ENCODE measurements around the gene CHST2. TPM values are rescaled to one million over a fixed set of nuclear protein-coding genes. Genes with fewer than 3 reads are reported as not detected.

CHST2 gene
- total RNA-seq, 1 experiment from 2014 or later: 1.7 TPM

DNA sequence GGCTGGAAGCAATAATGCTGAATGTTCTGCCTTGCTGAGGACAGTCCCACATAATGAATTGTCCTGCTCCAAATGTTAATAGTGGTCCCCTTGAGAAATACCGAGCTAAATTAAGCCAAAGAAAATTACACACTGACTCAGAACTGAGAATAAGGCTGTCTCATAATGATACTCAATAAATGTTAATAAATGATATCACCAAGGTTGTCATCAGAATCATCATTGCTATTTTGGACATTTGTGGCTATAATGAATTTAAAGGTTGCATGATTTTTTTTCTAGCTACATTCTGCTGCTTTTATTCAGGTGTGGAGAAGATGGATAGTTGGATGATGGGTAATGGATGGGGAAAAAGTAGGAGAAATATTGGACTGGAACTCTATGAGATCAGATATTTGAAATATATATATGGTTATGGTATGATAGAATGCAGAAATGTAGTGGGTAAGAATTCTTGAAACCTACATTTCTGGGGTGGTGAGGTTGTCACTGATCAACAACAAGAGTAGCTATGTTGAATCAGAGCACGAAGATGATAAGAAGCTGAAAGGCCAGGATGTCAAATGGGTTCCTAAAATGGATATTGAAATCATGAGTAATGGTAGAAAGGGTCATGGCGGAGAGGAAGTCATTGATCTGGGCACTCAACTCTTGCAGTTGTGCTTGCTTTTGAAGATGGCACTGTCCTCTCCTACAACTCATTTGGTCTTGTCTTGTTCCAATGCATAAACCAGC, 12.8 kb downstream of the CHST2 start:
- intact Hi-C loops (cut with micrococcal nuclease): no loop called here

DNA sequence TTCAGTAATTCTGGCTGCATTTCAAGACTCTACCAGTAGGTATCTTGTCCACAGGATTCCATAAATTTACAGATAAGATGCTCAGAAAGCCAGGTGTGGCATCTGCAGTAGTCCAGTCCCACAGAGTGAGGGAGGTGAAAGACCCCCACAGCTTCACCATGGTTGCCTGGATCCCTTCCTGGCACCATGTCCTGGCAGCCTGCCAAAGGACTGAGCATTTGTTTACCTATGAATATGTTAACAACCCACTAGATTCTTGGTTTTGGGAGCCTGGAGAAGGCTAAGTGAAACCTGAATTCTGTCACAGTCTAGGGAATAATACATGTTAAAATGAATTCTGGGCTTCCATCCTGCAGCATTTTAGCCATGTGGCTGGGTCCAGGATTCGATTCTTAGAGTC, 14.9 kb downstream of the CHST2 start:
- Histone ChIP-seq H3K4me1 (ENCODE audit: control insufficient read depth in 1 of 2, insufficient read depth in 2 of 2, low read length in 2 of 2) (peaks cover 4 to 16% of the 10 kb centered on the region in 2 experiments; a peak in 3 of 4 replicates), H2AFZ (ENCODE audit: low read depth, low read length, poor library complexity, severe bottlenecking) (no peak overlapping the region), H3K36me3 (ENCODE audit: control insufficient read depth in 1 of 2, insufficient read depth in 2 of 2, low read length in 2 of 2) (no peaks in the 10 kb centered on the region), H3K9me2 (ENCODE audit: insufficient read depth) (no peaks in the 10 kb centered on the region), H3K27ac (ENCODE audit: low read depth, low read length) (no peak overlapping the region), H4K20me1 (ENCODE audit: insufficient read depth) (no peaks in the 10 kb centered on the region), H3K27me3 (ENCODE audit: insufficient read depth, low read length) (no peaks in the 10 kb centered on the region; the same call in none of the 2 replicates), H3K9me3 (ENCODE audit: control insufficient read depth in 1 of 2, insufficient read depth in 1 of 2, low read depth in 1 of 2, low read length in 2 of 2) (no peaks in the 10 kb centered on the region), H3K4me3 (replicated peaks in 1 of 2; ENCODE audit: low read depth in 1 of 2, low read length in 2 of 2) (no peak overlapping the region), H3K4me2 (ENCODE audit: low read length) (no peak overlapping the region), H3K9ac (ENCODE audit: low read length) (no peak overlapping the region), H3K79me2 (ENCODE audit: insufficient read depth, low read length) (no peaks in the 10 kb centered on the region)
- RAD21 ChIA-PET (ENCODE audit: low non-redundant PET in 1 of 2, low total read pairs in 2 of 2, uncharacterized antibody in 2 of 2, unreplicated experiment in 2 of 2): no interaction called here
- BruUV-seq (replicated peaks): no TSS peak
- DNase-seq (ENCODE audit: low read depth, low spot score): no peak
- CTCF ChIA-PET: no interaction called here
- no peak for ATAC-seq
- intact Hi-C loops (cut with micrococcal nuclease): no loop called here
- POLR2A ChIA-PET: no interaction called here
- TF ChIP-seq ELF1 (IDR thresholded peaks at IDR 0.05; ENCODE audit: borderline replicate concordance, low read depth) (no peak), SRF (IDR thresholded peaks at IDR 0.05; ENCODE audit: low read depth) (no peak), RAD21 (IDR thresholded peaks at IDR 0.05; ENCODE audit: low read depth) (no peak), POLR2A (IDR thresholded peaks at IDR 0.05; ENCODE audit: borderline replicate concordance, extremely low read depth, insufficient read depth, insufficient read length) (no peak), CEBPB (IDR thresholded peaks at IDR 0.05; ENCODE audit: low read depth) (no peak), YY1 (IDR thresholded peaks at IDR 0.05; ENCODE audit: extremely low read depth, insufficient replicate concordance, low read depth, low read length) (no peak), TCF7L2 (IDR thresholded peaks at IDR 0.05; ENCODE audit: borderline replicate concordance, extremely low read depth, insufficient read depth, insufficient read length) (no peak), POLR2AphosphoS5 (IDR thresholded peaks at IDR 0.05; ENCODE audit: low read depth, low read length) (no peak), EZH2 (IDR thresholded peaks at IDR 0.05) (no peak), SIN3A (IDR thresholded peaks at IDR 0.05; ENCODE audit: low read depth) (no peak), ZBTB33 (IDR thresholded peaks at IDR 0.05; ENCODE audit: extremely low read depth, insufficient replicate concordance, low read length) (no peak), JUND (IDR thresholded peaks at IDR 0.05) (no peak), ZFX (IDR thresholded peaks at IDR 0.05) (no peak)
- TF ChIP-seq, protein P1, sequence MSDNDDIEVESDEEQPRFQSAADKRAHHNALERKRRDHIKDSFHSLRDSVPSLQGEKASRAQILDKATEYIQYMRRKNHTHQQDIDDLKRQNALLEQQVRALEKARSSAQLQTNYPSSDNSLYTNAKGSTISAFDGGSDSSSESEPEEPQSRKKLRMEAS (IDR thresholded peaks at IDR 0.05): no peak

More for the DNA sequence above, 12.8 kb downstream of the CHST2 start:
- ATAC-seq: no peak
- H3K9me3 ChIP-seq (ENCODE audit: control insufficient read depth in 1 of 2, insufficient read depth in 1 of 2, low read depth in 1 of 2, low read length in 2 of 2): no peaks in the 10 kb centered on the region
- no peak overlapping the region for H3K9ac ChIP-seq (ENCODE audit: low read length)
- no peak overlapping the region for H3K27ac ChIP-seq (ENCODE audit: low read depth, low read length)
- H2AFZ ChIP-seq (ENCODE audit: low read depth, low read length, poor library complexity, severe bottlenecking): no peak overlapping the region
- RAD21 ChIA-PET (ENCODE audit: low non-redundant PET in 1 of 2, low total read pairs in 2 of 2, uncharacterized antibody in 2 of 2, unreplicated experiment in 2 of 2): no interaction called here
- no TSS peak for BruUV-seq (replicated peaks)
- H3K36me3 ChIP-seq (ENCODE audit: control insufficient read depth in 1 of 2, insufficient read depth in 2 of 2, low read length in 2 of 2): no peaks in the 10 kb centered on the region
- DNase-seq (ENCODE audit: low read depth, low spot score): no peak
- H4K20me1 ChIP-seq (ENCODE audit: insufficient read depth): no peaks in the 10 kb centered on the region
- CTCF ChIA-PET: no interaction called here
- TF ChIP-seq FOSL1 (IDR thresholded peaks at IDR 0.05; ENCODE audit: low read depth) (no peak), POLR2A (IDR thresholded peaks at IDR 0.05; ENCODE audit: borderline replicate concordance, extremely low read depth, insufficient read depth, insufficient read length) (no peak), EZH2 (IDR thresholded peaks at IDR 0.05) (no peak), CBX3 (IDR thresholded peaks at IDR 0.05; ENCODE audit: low read depth) (no peak), ZFX (IDR thresholded peaks at IDR 0.05) (no peak), CEBPB (IDR thresholded peaks at IDR 0.05; ENCODE audit: low read depth) (no peak), POLR2AphosphoS5 (IDR thresholded peaks at IDR 0.05; ENCODE audit: low read depth, low read length) (no peak), YY1 (IDR thresholded peaks at IDR 0.05; ENCODE audit: extremely low read depth, insufficient replicate concordance, low read depth, low read length) (no peak), ELF1 (IDR thresholded peaks at IDR 0.05; ENCODE audit: borderline replicate concordance, low read depth) (no peak)
- TF ChIP-seq, protein P2, sequence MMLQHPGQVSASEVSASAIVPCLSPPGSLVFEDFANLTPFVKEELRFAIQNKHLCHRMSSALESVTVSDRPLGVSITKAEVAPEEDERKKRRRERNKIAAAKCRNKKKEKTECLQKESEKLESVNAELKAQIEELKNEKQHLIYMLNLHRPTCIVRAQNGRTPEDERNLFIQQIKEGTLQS (IDR thresholded peaks at IDR 0.05): no peak
- peaks cover 4 to 10% of the 10 kb centered on the region in 2 experiments; a peak in 3 of 4 replicates for H3K4me1 ChIP-seq (ENCODE audit: control insufficient read depth in 1 of 2, insufficient read depth in 2 of 2, low read length in 2 of 2)
- H3K79me2 ChIP-seq (ENCODE audit: insufficient read depth, low read length): no peaks in the 10 kb centered on the region
- no peaks in the 10 kb centered on the region; the same call in none of the 2 replicates for H3K27me3 ChIP-seq (ENCODE audit: insufficient read depth, low read length)
- H3K4me2 ChIP-seq (ENCODE audit: low read length): no peak overlapping the region
- no peaks in the 10 kb centered on the region for H3K9me2 ChIP-seq (ENCODE audit: insufficient read depth)
- POLR2A ChIA-PET: no interaction called here
- H3K4me3 ChIP-seq (replicated peaks in 1 of 2; ENCODE audit: low read depth in 1 of 2, low read length in 2 of 2): no peak overlapping the region
